ENCODE data around the gene NELFA. TPM values are rescaled to one million over a fixed set of nuclear protein-coding genes. Genes with fewer than 3 reads are reported as not detected.

Gene NELFA
- total RNA-seq, 4 donors from 2014 or later, result 23.2 to 41.5 (median 35.5) TPM

GRCh38 chr4:1961038-1961437 is 47.7 kb downstream of the NELFA start:
- no peak for DNase-seq (ENCODE audit: low spot score in 2 of 2)
- no peak overlapping the region for H3K27ac ChIP-seq
- 92% methylated on average over 15 of the region's 15 CpGs for WGBS
- TF ChIP-seq, protein P1, sequence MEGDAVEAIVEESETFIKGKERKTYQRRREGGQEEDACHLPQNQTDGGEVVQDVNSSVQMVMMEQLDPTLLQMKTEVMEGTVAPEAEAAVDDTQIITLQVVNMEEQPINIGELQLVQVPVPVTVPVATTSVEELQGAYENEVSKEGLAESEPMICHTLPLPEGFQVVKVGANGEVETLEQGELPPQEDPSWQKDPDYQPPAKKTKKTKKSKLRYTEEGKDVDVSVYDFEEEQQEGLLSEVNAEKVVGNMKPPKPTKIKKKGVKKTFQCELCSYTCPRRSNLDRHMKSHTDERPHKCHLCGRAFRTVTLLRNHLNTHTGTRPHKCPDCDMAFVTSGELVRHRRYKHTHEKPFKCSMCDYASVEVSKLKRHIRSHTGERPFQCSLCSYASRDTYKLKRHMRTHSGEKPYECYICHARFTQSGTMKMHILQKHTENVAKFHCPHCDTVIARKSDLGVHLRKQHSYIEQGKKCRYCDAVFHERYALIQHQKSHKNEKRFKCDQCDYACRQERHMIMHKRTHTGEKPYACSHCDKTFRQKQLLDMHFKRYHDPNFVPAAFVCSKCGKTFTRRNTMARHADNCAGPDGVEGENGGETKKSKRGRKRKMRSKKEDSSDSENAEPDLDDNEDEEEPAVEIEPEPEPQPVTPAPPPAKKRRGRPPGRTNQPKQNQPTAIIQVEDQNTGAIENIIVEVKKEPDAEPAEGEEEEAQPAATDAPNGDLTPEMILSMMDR (IDR thresholded peaks at IDR 0.05), result no peak
- TF ChIP-seq POLR2AphosphoS5 (IDR thresholded peaks at IDR 0.05) (no peak), EP300 (IDR thresholded peaks at IDR 0.05) (no peak)
- H3K27me3 ChIP-seq, result no peaks in the 10 kb centered on the region
- no peaks in the 10 kb centered on the region for H3K9me3 ChIP-seq
- peaks cover 52% of the 10 kb centered on the region for H3K36me3 ChIP-seq
- H3K4me1 ChIP-seq, result no peaks in the 10 kb centered on the region
- H3K4me3 ChIP-seq, result no peak overlapping the region

DNA sequence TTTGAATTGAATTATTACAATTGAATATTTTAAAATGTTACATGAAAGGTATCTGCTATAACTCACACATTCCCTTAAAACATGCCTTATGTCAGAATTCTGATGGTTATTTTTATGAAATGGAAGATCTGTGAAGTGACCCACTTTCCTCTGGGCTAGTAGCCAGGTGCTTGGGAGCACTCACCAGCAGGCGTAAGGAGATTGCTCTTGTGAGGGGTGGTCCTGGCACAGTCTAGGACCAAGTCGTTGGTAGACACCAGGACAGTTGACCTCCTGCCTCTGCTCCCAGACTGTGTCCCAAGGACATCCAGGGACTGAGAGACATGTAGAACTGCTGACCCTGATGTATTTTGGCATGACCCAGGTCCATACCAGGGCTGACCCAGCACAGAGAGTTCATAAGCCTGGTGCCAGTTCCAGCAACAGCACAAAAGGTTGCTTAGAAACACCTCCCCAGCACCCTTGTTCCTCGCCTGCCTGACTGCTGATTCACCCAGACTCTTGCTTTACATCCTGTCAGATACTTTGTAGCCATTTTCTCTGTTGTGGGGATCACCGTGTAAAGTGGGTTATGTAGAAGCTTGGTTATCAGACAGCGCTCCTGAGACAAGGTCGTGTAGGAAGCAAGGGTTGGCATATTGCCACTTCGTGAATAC is 48.5 kb downstream of the NELFA start:
- TF ChIP-seq POLR2A (IDR thresholded peaks at IDR 0.05) (no peak), POLR2AphosphoS5 (IDR thresholded peaks at IDR 0.05) (no peak), EP300 (IDR thresholded peaks at IDR 0.05) (no peak)
- TF ChIP-seq, protein P1 (IDR thresholded peaks at IDR 0.05), result no peak
- Histone ChIP-seq H3K36me3 (peaks cover 57% of the 10 kb centered on the region), H3K27ac (no peak overlapping the region), H3K4me3 (no peak overlapping the region), H3K9me3 (no peaks in the 10 kb centered on the region), H3K27me3 (no peaks in the 10 kb centered on the region), H3K4me1 (no peaks in the 10 kb centered on the region)
- DNase-seq (ENCODE audit: low spot score in 2 of 2), result no peak
- 95% methylated on average over 7 of the region's 7 CpGs for WGBS

DNA sequence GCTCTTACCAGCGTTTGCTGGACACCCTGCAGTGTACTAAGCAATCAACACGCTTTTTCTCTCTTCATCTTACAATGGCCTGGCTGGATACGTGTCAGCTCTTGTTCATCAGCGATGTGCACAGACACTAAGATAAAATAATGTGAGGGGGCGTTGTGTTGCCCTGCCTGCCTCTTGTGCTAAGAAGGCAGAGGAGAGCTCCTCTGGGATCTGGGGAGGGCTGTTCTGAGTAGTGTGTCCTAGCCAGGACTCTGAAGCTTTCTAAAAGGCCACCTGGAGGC is 49.7 kb downstream of the NELFA start:
- H3K27me3 ChIP-seq, result no peaks in the 10 kb centered on the region
- no peak for TF ChIP-seq POLR2A (IDR thresholded peaks at IDR 0.05)
- TF ChIP-seq EP300 (IDR thresholded peaks at IDR 0.05), result no peak
- TF ChIP-seq, protein P1 (IDR thresholded peaks at IDR 0.05), result no peak
- no peak for TF ChIP-seq POLR2AphosphoS5 (IDR thresholded peaks at IDR 0.05)
- DNase-seq (ENCODE audit: low spot score in 2 of 2), result no peak
- no peaks in the 10 kb centered on the region for H3K9me3 ChIP-seq
- 86% methylated on average over 5 of the region's 5 CpGs for WGBS
- H3K4me1 ChIP-seq, result no peaks in the 10 kb centered on the region
- peaks cover 64% of the 10 kb centered on the region for H3K36me3 ChIP-seq
- no peak overlapping the region for H3K27ac ChIP-seq
- no peak overlapping the region for H3K4me3 ChIP-seq

- WGBS, result 84% methylated on average over 5 of the region's 15 CpGs
- no peak for DNase-seq (ENCODE audit: low spot score in 2 of 2)
- Histone ChIP-seq H3K27ac (no peak overlapping the region), H3K36me3 (peaks cover 66% of the 10 kb centered on the region), H3K9me3 (no peaks in the 10 kb centered on the region), H3K4me1 (no peaks in the 10 kb centered on the region), H3K4me3 (no peak overlapping the region), H3K27me3 (no peaks in the 10 kb centered on the region)
- TF ChIP-seq POLR2AphosphoS5 (IDR thresholded peaks at IDR 0.05) (no peak), POLR2A (IDR thresholded peaks at IDR 0.05) (no peak), EP300 (IDR thresholded peaks at IDR 0.05) (no peak)
- TF ChIP-seq, protein P1 (IDR thresholded peaks at IDR 0.05), result no peak
Observed at GRCh38 chr4:1958276-1959103, 50.3 kb downstream of the NELFA start.

DNA sequence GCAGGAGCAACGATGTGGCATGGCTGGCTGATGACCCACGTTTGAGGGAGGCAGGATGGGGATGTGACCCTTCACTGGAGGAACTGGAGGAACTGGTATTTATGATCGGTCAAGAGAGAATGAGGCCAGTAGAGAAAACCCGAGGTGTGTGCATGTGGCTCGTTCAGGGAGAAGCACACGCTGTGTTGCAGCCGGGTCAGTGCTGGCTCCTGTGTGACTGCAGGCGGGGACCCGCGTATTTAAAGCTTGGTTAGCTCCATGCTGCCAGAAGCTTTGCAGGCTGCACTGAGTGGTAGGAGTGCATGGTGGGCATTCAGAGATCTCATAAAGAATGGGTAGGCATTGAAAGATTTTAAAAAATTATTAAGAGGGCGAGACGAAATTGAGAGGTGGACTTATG is 52.1 kb downstream of the NELFA start:
- TF ChIP-seq POLR2A (IDR thresholded peaks at IDR 0.05), result no peak
- TF ChIP-seq, protein P1 (IDR thresholded peaks at IDR 0.05), result no peak
- no peak for TF ChIP-seq POLR2AphosphoS5 (IDR thresholded peaks at IDR 0.05)
- TF ChIP-seq EP300 (IDR thresholded peaks at IDR 0.05), result no peak
- DNase-seq (ENCODE audit: low spot score in 2 of 2), result no peak
- Histone ChIP-seq H3K9me3 (no peaks in the 10 kb centered on the region), H3K4me1 (no peaks in the 10 kb centered on the region), H3K36me3 (peaks cover 68% of the 10 kb centered on the region), H3K27ac (no peak overlapping the region), H3K27me3 (no peaks in the 10 kb centered on the region), H3K4me3 (no peak overlapping the region)
- WGBS, result 87% methylated on average over 12 of the region's 12 CpGs
